Testis (tissue), 2 donors: Measurements from ENCODE around the gene PIEZO1.

ENCODE experiments used
- CTCF ChIP-seq, 3 experiments: fragments of 450-650 bp in 2 of 3; fragments of 200-600 bp in 1 of 3; sonication (generic) in 1 of 3; IDR thresholded peaks; one replicate each; pipeline ENCODE4 v1.5.1; 2016 to 2019; ENCODE audit warnings: antibody characterized with exemption in 3 of 3, mild to moderate bottlenecking in 2 of 3, moderate library complexity in 1 of 3
- POLR2A ChIP-seq: fragments of 450-650 bp; IDR thresholded peaks from one replicate; pipeline ENCODE4 v1.6.1; 2017; ENCODE audit warnings: antibody characterized with exemption, mild to moderate bottlenecking, moderate library complexity

GRCh38 chr16:88735121-88735520, 49.9 kb downstream of the PIEZO1 start:
- TF ChIP-seq CTCF (IDR thresholded peaks at IDR 0.05), result no peak
- no peak for TF ChIP-seq POLR2A
